HG03108 (cell line): ENCODE data around the gene MRTFA.

Experiments used
- ATAC-seq: cut with Tn5 transposase; IDR thresholded peaks from one replicate; pipeline ENCODE4 v1.9.1; 2021; ENCODE audit warnings: moderate library complexity; ENCODE audit not compliant: unreplicated experiment

Gene MRTFA

GRCh38 chr22:40367342-40367741, 269.2 kb downstream of the MRTFA start:
- no peak for ATAC-seq

- ATAC-seq = no peak
Measured at GRCh38 chr22:40366068-40366467, 270.5 kb downstream of the MRTFA start.

- no peak for ATAC-seq
Measured at GRCh38 chr22:40364431-40364830, 272.1 kb downstream of the MRTFA start.

- no peak for ATAC-seq
Measured at GRCh38 chr22:40363059-40363458, 273.5 kb downstream of the MRTFA start.

- no peak for ATAC-seq
Measured at GRCh38 chr22:40361100-40361499, 275.4 kb downstream of the MRTFA start.
